Bronchial epithelial cell (primary cell): ENCODE measurements around the gene UBE2D1. TPM values are rescaled to one million over a fixed set of nuclear protein-coding genes. Genes with fewer than 3 reads are reported as not detected.

Experiments
- DNase-seq: peaks from one replicate; pipeline ENCODE4 v3.0.0-alpha.2; 2010; ENCODE audit warnings: low read depth
- FAIRE-seq: peaks from 2 replicates; lab custom pipeline; 2011; peaks lifted over from hg19 to GRCh38; lab: Jason Lieb, UNC
- H3K27me3 ChIP-seq: 2 replicates; pipeline ENCODE4 v1.5.1; 2011; ENCODE audit warnings: low read length; ENCODE audit not compliant: control insufficient read depth, insufficient read depth
- H3K36me3 ChIP-seq: 2 replicates; pipeline ENCODE4 v1.5.1; 2011; ENCODE audit warnings: low read length; ENCODE audit not compliant: control insufficient read depth, insufficient read depth
- H3K4me3 ChIP-seq: 2 replicates; pipeline ENCODE4 v1.5.1; 2011; ENCODE audit warnings: mild to moderate bottlenecking, low read depth, low read length, control low read depth
- CTCF ChIP-seq: IDR thresholded peaks from 2 replicates; pipeline ENCODE4 v1.5.1; 2011; ENCODE audit warnings: mild to moderate bottlenecking, moderate library complexity, low read length, control low read depth, inconsistent platforms; ENCODE audit not compliant: insufficient read depth, severe bottlenecking
- total RNA-seq: library from RNA; depleted of rRNA; stranded (reverse); fragments of >200 nt; gene quantifications from 2 replicates; pipeline ENCODE4 v1.2.1, GENCODE V29; 2014

UBE2D1 gene
- total RNA-seq, 1 donor from 2014 or later = 7.6 TPM

GRCh38 chr10:58359541-58359940, 24.7 kb downstream of the UBE2D1 start:
- H3K36me3 ChIP-seq = no peaks in the 10 kb centered on the region
- DNase-seq = no peak
- H3K4me3 ChIP-seq = no peak overlapping the region
- no peak for FAIRE-seq
- no peaks in the 10 kb centered on the region for H3K27me3 ChIP-seq
- no peak for TF ChIP-seq CTCF

GRCh38 chr10:58360412-58361004, 25.7 kb downstream of the UBE2D1 start:
- FAIRE-seq (no peak), DNase-seq (peak; percentile 77)
- H3K27me3 ChIP-seq = no peaks in the 10 kb centered on the region
- no peaks in the 10 kb centered on the region for H3K36me3 ChIP-seq
- TF ChIP-seq CTCF = no peak
- no peak overlapping the region for H3K4me3 ChIP-seq

- no peak for FAIRE-seq
- DNase-seq = no peak
- Histone ChIP-seq H3K36me3 (no peaks in the 10 kb centered on the region), H3K4me3 (no peak overlapping the region), H3K27me3 (no peaks in the 10 kb centered on the region)
- TF ChIP-seq CTCF = no peak
These were observed 26.5 kb downstream of the UBE2D1 start for GRCh38 chr10:58361353-58361752.

GRCh38 chr10:58362027-58362789, 27.4 kb downstream of the UBE2D1 start:
- TF ChIP-seq CTCF = no peak
- Histone ChIP-seq H3K4me3 (no peak overlapping the region), H3K36me3 (no peaks in the 10 kb centered on the region), H3K27me3 (no peaks in the 10 kb centered on the region)
- DNase-seq (no peak), FAIRE-seq (no peak)

- no peak overlapping the region for H3K4me3 ChIP-seq
- no peak for TF ChIP-seq CTCF
- no peaks in the 10 kb centered on the region for H3K36me3 ChIP-seq
- DNase-seq = no peak
- FAIRE-seq = no peak
- H3K27me3 ChIP-seq = no peaks in the 10 kb centered on the region
These were observed 32.3 kb downstream of the UBE2D1 start for GRCh38 chr10:58367069-58367468.

GRCh38 chr10:58371473-58371872, 36.7 kb downstream of the UBE2D1 start:
- H3K36me3 ChIP-seq = no peaks in the 10 kb centered on the region
- H3K27me3 ChIP-seq = no peaks in the 10 kb centered on the region
- TF ChIP-seq CTCF = no peak
- no peak for FAIRE-seq
- DNase-seq = no peak
- H3K4me3 ChIP-seq = no peak overlapping the region
